ENCODE measurements around the gene PFDN1.

GRCh38 chr5:140348104-140348503 lies 45.2 kb upstream of the PFDN1 start:
- TF ChIP-seq NFIC (IDR thresholded peaks at IDR 0.05) (no peak), YY1 (IDR thresholded peaks at IDR 0.05; ENCODE audit: low read depth) (no peak), EGR1 (IDR thresholded peaks at IDR 0.05) (no peak)

Data from Ishikawa (cell line).